Endothelial cell of umbilical vein (primary cell): ENCODE data around the gene FLT3.

ENCODE experiments used
- CTCF ChIP-seq, 2 donors: IDR thresholded peaks; 1 replicate in 1 of 2; 2 replicates in 1 of 2; pipeline ENCODE4 v1.5.1; 2011; ENCODE audit warnings: low read length in 2 of 2, mild to moderate bottlenecking in 2 of 2, moderate library complexity in 2 of 2, control low read depth in 1 of 2, inconsistent platforms in 1 of 2, low read depth in 1 of 2; ENCODE audit not compliant: insufficient read depth in 1 of 2; ENCODE audit errors: extremely low read depth in 1 of 2
- EZH2 ChIP-seq: IDR thresholded peaks from 2 replicates; pipeline ENCODE4 v1.6.1; 2012; ENCODE audit warnings: borderline replicate concordance, low read depth, mild to moderate bottlenecking, moderate library complexity, low read length, inconsistent platforms; ENCODE audit not compliant: severe bottlenecking
- JUN ChIP-seq: IDR thresholded peaks from 2 replicates; pipeline ENCODE4 v1.6.1; 2011; ENCODE audit warnings: borderline replicate concordance, low read depth; ENCODE audit not compliant: insufficient read length, insufficient read depth
- POLR2A ChIP-seq: IDR thresholded peaks from 2 replicates; pipeline ENCODE4 v1.6.1; 2012; ENCODE audit warnings: low read depth, mild to moderate bottlenecking, control low read depth, low read length
- POLR2AphosphoS5 ChIP-seq: IDR thresholded peaks from 2 replicates; pipeline ENCODE4 v1.6.1; 2012; ENCODE audit warnings: low read depth, mild to moderate bottlenecking, control low read depth, low read length, moderate library complexity; ENCODE audit not compliant: insufficient read depth

- no peak for TF ChIP-seq CTCF (IDR thresholded peaks at IDR 0.05; ENCODE audit: extremely low read depth in 1 of 2, insufficient read depth in 1 of 2, low read depth in 1 of 2, low read length in 2 of 2)
- no peak for TF ChIP-seq POLR2A
- TF ChIP-seq EZH2 = no peak
- no peak for TF ChIP-seq POLR2AphosphoS5
- TF ChIP-seq JUN = no peak
Observed at GRCh38 chr13:28049215-28049614, 51.2 kb downstream of the FLT3 start.
